ENCODE measurements around the gene LRRN3.

DNA sequence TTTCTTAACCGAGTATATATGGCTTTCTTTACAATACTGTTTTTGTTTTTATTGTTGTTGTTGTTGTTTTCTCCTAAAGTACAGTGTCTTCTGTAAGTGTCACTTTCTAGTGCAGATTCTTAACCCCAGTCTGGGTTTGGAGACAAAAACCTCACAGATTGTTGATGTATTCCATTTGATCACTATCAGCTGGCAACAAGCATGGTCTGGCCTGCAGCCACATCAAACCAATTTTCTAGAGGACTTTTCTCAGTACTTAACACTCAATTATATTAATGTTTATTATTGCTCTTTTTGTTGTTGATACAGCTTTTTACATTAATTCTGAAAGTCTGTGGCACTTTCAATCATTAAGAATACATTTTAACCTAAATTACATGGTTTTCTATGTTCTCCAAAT, 17.1 kb downstream of the LRRN3 start:
- no peak for TF ChIP-seq CTCF (IDR thresholded peaks at IDR 0.05)
- TF ChIP-seq POLR2A (IDR thresholded peaks at IDR 0.05) = no peak

Measured in right lobe of liver (tissue), 4 donors.